Subcutaneous abdominal adipose tissue (tissue), 5 donors: ENCODE data around the gene POM121L12.

Source experiments
- H3K27ac ChIP-seq: one replicate; pipeline ENCODE4 v1.7.0; 2013; ENCODE audit warnings: low read depth, mild to moderate bottlenecking, inconsistent platforms, low read length, moderate library complexity
- H3K27me3 ChIP-seq, 5 donors: one replicate each; pipeline ENCODE4 v1.7.0; 2013; ENCODE audit warnings: low read length in 5 of 5, inconsistent platforms in 1 of 5; ENCODE audit not compliant: control insufficient read depth in 5 of 5, insufficient read depth in 4 of 5
- H3K36me3 ChIP-seq, 5 donors: one replicate each; pipeline ENCODE4 v1.7.0; 2013; ENCODE audit warnings: low read length in 5 of 5; ENCODE audit not compliant: control insufficient read depth in 5 of 5, insufficient read depth in 5 of 5
- H3K4me1 ChIP-seq, 5 donors: one replicate each; pipeline ENCODE4 v1.7.0; 2013; ENCODE audit warnings: low read length in 5 of 5, mild to moderate bottlenecking in 3 of 5, moderate library complexity in 1 of 5; ENCODE audit not compliant: control insufficient read depth in 5 of 5, insufficient read depth in 5 of 5
- H3K4me3 ChIP-seq, 5 donors: one replicate each; pipeline ENCODE4 v1.7.0; 2013; ENCODE audit warnings: low read length in 5 of 5, low read depth in 1 of 5
- H3K9ac ChIP-seq, 5 donors: one replicate each; pipeline ENCODE4 v1.7.0; 2013; ENCODE audit warnings: low read length in 5 of 5, mild to moderate bottlenecking in 4 of 5, moderate library complexity in 3 of 5
- H3K9me3 ChIP-seq, 5 donors: one replicate each; pipeline ENCODE4 v1.7.0; 2013; ENCODE audit warnings: low read length in 5 of 5; ENCODE audit not compliant: control insufficient read depth in 5 of 5
- donor health status: healthy.
- donor health status: healthy.
- donor health status: healthy.
- donor health status: healthy.
- donor health status: healthy.

The POM121L12 gene

GRCh38 chr7:53035499-53036412 lies at the start of gene POM121L12:
POM121L12 (plus strand) TSS chr7:53035633; CDS start chr7:53035672, 39 bp downstream.
- Histone ChIP-seq H3K36me3 (no peaks in the 10 kb centered on the region), H3K4me3 (no peak within 1 kb of the TSS), H3K27ac (no peak within 1 kb of the TSS), H3K4me1 (no peaks in the 10 kb centered on the region), H3K27me3 (no peaks in the 10 kb centered on the region), H3K9ac (no peak within 1 kb of the TSS), H3K9me3 (peaks cover 0 to 10% (median 5%) of the 10 kb centered on the region in 5 donors)

DNA sequence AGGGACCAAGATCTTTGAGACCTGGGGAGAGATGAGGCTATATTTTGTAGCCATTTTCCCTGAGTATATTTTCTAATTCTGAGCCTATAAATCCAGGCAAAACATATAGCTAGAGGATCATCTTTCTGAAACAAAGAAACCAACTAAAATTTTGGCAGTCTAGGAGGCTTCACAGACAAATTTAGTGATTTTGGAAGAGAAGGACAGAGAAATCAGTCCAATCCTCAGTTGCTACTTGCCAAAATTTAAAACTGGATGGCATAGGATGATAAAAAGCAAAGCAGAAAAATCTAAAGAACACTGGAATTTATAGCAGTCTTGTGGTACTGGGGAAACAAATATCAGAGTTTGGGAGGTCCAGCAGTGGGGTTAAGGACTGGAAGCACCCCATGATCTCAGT lies 43.4 kb upstream of the POM121L12 start:
- Histone ChIP-seq H3K9ac (no peak overlapping the region), H3K9me3 (peaks cover 0 to 5% (median 0%) of the 10 kb centered on the region in 5 donors), H3K36me3 (no peaks in the 10 kb centered on the region), H3K27me3 (no peaks in the 10 kb centered on the region), H3K4me3 (no peak overlapping the region), H3K4me1 (peaks cover 0 to 7% (median 0%) of the 10 kb centered on the region in 5 donors), H3K27ac (no peak overlapping the region)

- Histone ChIP-seq H3K27ac (no peak overlapping the region), H3K9me3 (peaks cover 0 to 5% (median 0%) of the 10 kb centered on the region in 5 donors), H3K36me3 (no peaks in the 10 kb centered on the region), H3K4me1 (peaks cover 0 to 7% (median 0%) of the 10 kb centered on the region in 5 donors), H3K9ac (no peak overlapping the region), H3K4me3 (no peak overlapping the region), H3K27me3 (no peaks in the 10 kb centered on the region)
Observed at GRCh38 chr7:52992479-52993162, 42.8 kb upstream of the POM121L12 start.

GRCh38 chr7:52995676-52996075 lies 39.8 kb upstream of the POM121L12 start:
- no peak overlapping the region for H3K27ac ChIP-seq

GRCh38 chr7:53001221-53001620 lies 34.2 kb upstream of the POM121L12 start:
- Histone ChIP-seq H3K27ac (no peak overlapping the region), H3K27me3 (no peaks in the 10 kb centered on the region), H3K4me1 (no peaks in the 10 kb centered on the region), H3K9me3 (peaks cover 0 to 12% (median 6%) of the 10 kb centered on the region in 5 donors), H3K36me3 (no peaks in the 10 kb centered on the region), H3K9ac (no peak overlapping the region), H3K4me3 (no peak overlapping the region)

More at GRCh38 chr7:52995676-52996075, 39.8 kb upstream of the POM121L12 start:
- Histone ChIP-seq H3K27me3 (no peaks in the 10 kb centered on the region), H3K4me3 (no peak overlapping the region), H3K4me1 (peaks cover 0 to 7% (median 0%) of the 10 kb centered on the region in 5 donors), H3K9ac (no peak overlapping the region), H3K36me3 (no peaks in the 10 kb centered on the region), H3K9me3 (no peaks in the 10 kb centered on the region)

GRCh38 chr7:53002389-53002788 lies 33.0 kb upstream of the POM121L12 start:
- H3K27me3 ChIP-seq, result no peaks in the 10 kb centered on the region
- no peak overlapping the region for H3K4me3 ChIP-seq
- H3K4me1 ChIP-seq, result no peaks in the 10 kb centered on the region
- H3K9me3 ChIP-seq, result peaks cover 0 to 17% (median 6%) of the 10 kb centered on the region in 5 donors
- no peaks in the 10 kb centered on the region for H3K36me3 ChIP-seq
- no peak overlapping the region for H3K27ac ChIP-seq
- no peak overlapping the region for H3K9ac ChIP-seq

DNA sequence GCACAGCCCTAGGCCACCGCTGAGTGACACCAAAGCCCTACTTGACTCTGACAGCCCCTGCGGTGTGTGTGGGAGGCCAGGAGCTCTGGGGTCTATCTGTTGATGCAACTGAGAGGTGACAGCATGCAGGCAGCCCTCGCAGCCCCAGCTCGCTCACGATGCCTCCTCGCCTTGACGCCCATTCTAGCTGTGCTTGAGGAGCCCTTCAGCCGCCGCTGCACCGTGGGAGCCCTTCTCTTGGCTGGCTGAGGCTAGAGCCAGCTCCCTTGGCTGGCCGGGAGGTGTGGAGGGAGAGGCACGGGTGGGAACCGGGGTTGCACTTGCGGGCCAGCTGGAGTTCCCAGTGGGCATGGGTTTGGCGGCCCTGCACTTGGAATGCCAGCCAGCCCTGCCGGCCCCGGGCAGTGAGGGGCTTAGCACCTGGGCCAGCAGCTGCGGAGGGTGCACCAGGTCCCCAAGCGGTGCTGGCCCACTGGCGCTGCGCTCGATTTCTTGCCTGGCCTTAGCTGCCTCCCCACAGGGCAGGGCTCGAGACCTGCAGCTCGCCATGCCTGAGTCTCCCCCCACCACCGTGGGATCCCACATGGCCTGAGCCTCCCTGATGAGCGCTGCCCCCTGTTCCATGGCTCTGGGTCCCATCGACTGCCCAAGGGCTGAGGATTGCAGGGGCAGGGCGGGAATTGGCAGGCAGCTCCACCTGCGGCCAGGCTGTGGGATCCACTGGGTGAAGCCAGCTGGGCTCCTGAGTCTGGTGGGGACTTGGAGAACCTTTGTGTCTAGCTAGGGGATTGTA lies 31.6 kb upstream of the POM121L12 start:
- Histone ChIP-seq H3K4me3 (no peak overlapping the region), H3K4me1 (no peaks in the 10 kb centered on the region), H3K27ac (no peak overlapping the region), H3K9me3 (peaks cover 0 to 29% (median 9%) of the 10 kb centered on the region in 5 donors), H3K36me3 (no peaks in the 10 kb centered on the region), H3K9ac (no peak overlapping the region), H3K27me3 (no peaks in the 10 kb centered on the region)

DNA sequence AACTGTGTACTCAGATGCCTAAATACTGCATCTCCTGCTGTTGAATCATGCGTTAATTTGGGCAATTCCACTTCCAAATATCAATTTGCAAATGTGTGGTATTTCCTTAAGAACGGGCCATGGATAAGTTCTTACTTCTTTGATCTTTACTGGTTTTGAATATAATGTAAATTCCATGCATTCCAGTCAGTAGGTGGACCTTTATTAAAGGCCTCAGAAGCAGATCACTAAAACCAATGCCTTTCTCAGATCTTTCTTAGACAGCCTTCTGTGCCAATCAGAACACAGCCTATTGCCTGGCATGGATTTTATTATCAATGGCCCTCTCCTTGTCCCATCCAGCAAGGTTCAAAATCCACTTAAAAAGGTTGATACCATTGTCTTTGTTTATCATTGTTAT lies 21.5 kb upstream of the POM121L12 start:
- no peak overlapping the region for H3K4me3 ChIP-seq
- no peaks in the 10 kb centered on the region for H3K36me3 ChIP-seq
- no peaks in the 10 kb centered on the region for H3K4me1 ChIP-seq
- H3K27me3 ChIP-seq, result no peaks in the 10 kb centered on the region
- H3K9me3 ChIP-seq, result peaks cover 0 to 7% (median 0%) of the 10 kb centered on the region in 5 donors
- no peak overlapping the region for H3K27ac ChIP-seq
- no peak overlapping the region for H3K9ac ChIP-seq

GRCh38 chr7:53015463-53015862 lies 20.0 kb upstream of the POM121L12 start:
- no peaks in the 10 kb centered on the region for H3K27me3 ChIP-seq
- H3K4me3 ChIP-seq, result no peak overlapping the region
- no peaks in the 10 kb centered on the region for H3K36me3 ChIP-seq
- H3K4me1 ChIP-seq, result no peaks in the 10 kb centered on the region
- peaks cover 0 to 4% (median 0%) of the 10 kb centered on the region in 5 donors for H3K9me3 ChIP-seq
- no peak overlapping the region for H3K27ac ChIP-seq
- H3K9ac ChIP-seq, result no peak overlapping the region
